WERI-Rb-1 (cell line): ENCODE data around the gene ZNF629.

Experiments
- DNase-seq: peaks from one replicate; pipeline ENCODE4 v3.0.0-alpha.2; 2020
- H3K27ac ChIP-seq: fragments of 250-450 bp; sonication (Bioruptor Pico); 2 replicates; pipeline ENCODE4 v1.5.1; 2020; ENCODE audit warnings: mild to moderate bottlenecking, moderate library complexity
- H3K27me3 ChIP-seq: fragments of 250-450 bp; sonication (Bioruptor Pico); 2 replicates; pipeline ENCODE4 v1.5.1; 2021; ENCODE audit warnings: mild to moderate bottlenecking, low read depth, moderate library complexity; ENCODE audit not compliant: insufficient read depth, severe bottlenecking
- H3K36me3 ChIP-seq: fragments of 250-450 bp; sonication (Bioruptor Pico); 2 replicates; pipeline ENCODE4 v1.5.1; 2020; ENCODE audit warnings: mild to moderate bottlenecking, moderate library complexity
- H3K4me3 ChIP-seq: 2 replicates; pipeline ENCODE4 v1.5.1; 2011; ENCODE audit warnings: low read depth, mild to moderate bottlenecking, control low read depth, low read length
- H3K9me3 ChIP-seq: fragments of 250-450 bp; sonication (Bioruptor Pico); 2 replicates; pipeline ENCODE4 v1.5.1; 2021; ENCODE audit warnings: mild to moderate bottlenecking, moderate library complexity; ENCODE audit not compliant: severe bottlenecking
- CTCF ChIP-seq: IDR thresholded peaks from 2 replicates; pipeline ENCODE4 v1.5.1; 2011; ENCODE audit warnings: low read depth, mild to moderate bottlenecking, control low read depth, inconsistent platforms, low read length

ZNF629 gene

GRCh38 chr16:30783280-30784109, 3.5 kb downstream of the ZNF629 start:
- no peak for TF ChIP-seq CTCF
- H3K36me3 ChIP-seq = peaks cover 33% of the 10 kb centered on the region

GRCh38 chr16:30782486-30783279, 4.3 kb downstream of the ZNF629 start:
- Histone ChIP-seq H3K9me3 (no peaks in the 10 kb centered on the region), H3K27ac (no peak overlapping the region), H3K27me3 (no peaks in the 10 kb centered on the region), H3K36me3 (peaks cover 34% of the 10 kb centered on the region), H3K4me3 (no peak overlapping the region)
- no peak for TF ChIP-seq CTCF
- DNase-seq = no peak

More at GRCh38 chr16:30783280-30784109, 3.5 kb downstream of the ZNF629 start:
- no peak overlapping the region for H3K27ac ChIP-seq
- H3K4me3 ChIP-seq = no peak overlapping the region
- H3K9me3 ChIP-seq = no peaks in the 10 kb centered on the region
- DNase-seq = no peak
- H3K27me3 ChIP-seq = no peaks in the 10 kb centered on the region

- no peak for DNase-seq
- H3K36me3 ChIP-seq = peaks cover 37% of the 10 kb centered on the region
- no peak for TF ChIP-seq CTCF
- H3K9me3 ChIP-seq = no peaks in the 10 kb centered on the region
- no peaks in the 10 kb centered on the region for H3K27me3 ChIP-seq
- H3K4me3 ChIP-seq = no peak overlapping the region
- H3K27ac ChIP-seq = no peak overlapping the region
These were observed 6.5 kb downstream of the ZNF629 start for GRCh38 chr16:30780549-30780948.

GRCh38 chr16:30780021-30780420, 7.0 kb downstream of the ZNF629 start:
- no peaks in the 10 kb centered on the region for H3K9me3 ChIP-seq
- DNase-seq = no peak
- H3K36me3 ChIP-seq = peaks cover 37% of the 10 kb centered on the region
- no peak for TF ChIP-seq CTCF
- no peak overlapping the region for H3K4me3 ChIP-seq
- H3K27ac ChIP-seq = no peak overlapping the region
- H3K27me3 ChIP-seq = no peaks in the 10 kb centered on the region

GRCh38 chr16:30779596-30779995, 7.4 kb downstream of the ZNF629 start:
- H3K36me3 ChIP-seq = peaks cover 39% of the 10 kb centered on the region
- no peak overlapping the region for H3K27ac ChIP-seq
- TF ChIP-seq CTCF = no peak
- H3K4me3 ChIP-seq = no peak overlapping the region
- no peaks in the 10 kb centered on the region for H3K9me3 ChIP-seq
- no peaks in the 10 kb centered on the region for H3K27me3 ChIP-seq
- no peak for DNase-seq
